WTC11 (cell line): ENCODE measurements around the gene ARHGAP35.

Source experiments
- ATF1 ChIP-seq: sonication (generic); formaldehyde crosslinking; IDR thresholded peaks from 2 replicates; pipeline ENCODE4 v1.8.1; 2023; ENCODE audit warnings: mild to moderate bottlenecking, moderate library complexity, missing genetic modification reagents
- EMX1 ChIP-seq: fragments of 250-450 bp; sonication (Bioruptor Pico); IDR thresholded peaks from 2 replicates; pipeline ENCODE4 v1.8.0; 2021; ENCODE audit warnings: mild to moderate bottlenecking
- IRF2 ChIP-seq: sonication (generic); formaldehyde crosslinking; IDR thresholded peaks from 2 replicates; pipeline ENCODE4 v1.8.0; 2022; ENCODE audit warnings: low read depth, missing genetic modification reagents, borderline replicate concordance
- JUN ChIP-seq: sonication (generic); formaldehyde crosslinking; IDR thresholded peaks from 2 replicates; pipeline ENCODE4 v1.8.0; 2023; ENCODE audit warnings: mild to moderate bottlenecking, missing genetic modification reagents
- NFYB ChIP-seq: sonication (generic); formaldehyde crosslinking; conservative IDR thresholded peaks from 2 replicates; pipeline ENCODE4 v1.8.0; 2022; ENCODE audit warnings: low read depth, missing genetic modification reagents
- TEAD4 ChIP-seq: sonication (generic); formaldehyde crosslinking; IDR thresholded peaks from 2 replicates; pipeline ENCODE4 v1.8.0; 2022; ENCODE audit warnings: mild to moderate bottlenecking, missing genetic modification reagents
- ZNF423 ChIP-seq: fragments of 250-450 bp; sonication (Bioruptor Pico); IDR thresholded peaks from 2 replicates; pipeline ENCODE4 v2.1.2; 2022; ENCODE audit warnings: mild to moderate bottlenecking, moderate library complexity
- TF ChIP-seq, protein P1 (sequence below): sonication (generic); formaldehyde crosslinking; IDR thresholded peaks from 2 replicates; pipeline ENCODE4 v1.8.0; 2022; ENCODE audit warnings: mild to moderate bottlenecking, missing genetic modification reagents
- TF ChIP-seq, protein P2 (sequence below): sonication (generic); formaldehyde crosslinking; IDR thresholded peaks from 2 replicates; pipeline ENCODE4 v1.8.1; 2023; ENCODE audit warnings: mild to moderate bottlenecking, missing genetic modification reagents, moderate library complexity
- TF ChIP-seq, protein P3 (sequence below): fragments of 200-600 bp; IDR thresholded peaks from 2 replicates; pipeline ENCODE4 v1.8.0; 2022; ENCODE audit warnings: antibody characterized with exemption
- TF ChIP-seq, protein P4 (sequence below): sonication (generic); formaldehyde crosslinking; IDR thresholded peaks from 2 replicates; pipeline ENCODE4 v1.8.0; 2023; ENCODE audit warnings: missing genetic modification reagents, mild to moderate bottlenecking, borderline replicate concordance
- TF ChIP-seq, protein P5 (sequence below): sonication (generic); formaldehyde crosslinking; IDR thresholded peaks from 2 replicates; pipeline ENCODE4 v1.8.1; 2022; ENCODE audit warnings: low read depth, missing genetic modification reagents, borderline replicate concordance
- TF ChIP-seq, protein P6 (sequence below): sonication (generic); formaldehyde crosslinking; IDR thresholded peaks from 2 replicates; pipeline ENCODE4 v1.8.0; 2022; ENCODE audit warnings: mild to moderate bottlenecking, missing genetic modification reagents
- TF ChIP-seq, protein P7 (sequence below): sonication (generic); formaldehyde crosslinking; IDR thresholded peaks from 2 replicates; pipeline ENCODE4 v1.8.1; 2023; ENCODE audit warnings: mild to moderate bottlenecking, missing genetic modification reagents, borderline replicate concordance

DNA sequence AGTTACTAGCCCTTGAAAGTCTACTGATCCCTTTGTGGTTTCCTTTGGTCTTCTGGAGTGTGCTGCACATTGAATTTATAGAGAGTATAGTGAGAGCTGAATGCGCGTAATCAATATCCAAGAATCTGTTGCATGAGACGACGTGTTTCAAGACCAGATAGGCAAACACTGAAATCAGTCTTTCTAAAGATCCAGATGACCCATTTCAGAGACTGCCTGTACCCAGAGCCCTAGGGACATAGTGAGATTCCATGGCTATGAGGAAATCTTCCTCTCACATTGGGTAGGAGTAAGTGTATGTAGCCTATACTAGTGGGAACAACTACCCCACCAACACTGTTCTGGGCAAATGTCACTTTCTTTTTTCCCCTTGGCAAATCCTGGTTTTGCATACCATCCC lies 48.6 kb downstream of the ARHGAP35 start:
- TF ChIP-seq, protein P1, sequence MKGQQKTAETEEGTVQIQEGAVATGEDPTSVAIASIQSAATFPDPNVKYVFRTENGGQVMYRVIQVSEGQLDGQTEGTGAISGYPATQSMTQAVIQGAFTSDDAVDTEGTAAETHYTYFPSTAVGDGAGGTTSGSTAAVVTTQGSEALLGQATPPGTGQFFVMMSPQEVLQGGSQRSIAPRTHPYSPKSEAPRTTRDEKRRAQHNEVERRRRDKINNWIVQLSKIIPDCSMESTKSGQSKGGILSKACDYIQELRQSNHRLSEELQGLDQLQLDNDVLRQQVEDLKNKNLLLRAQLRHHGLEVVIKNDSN (CRISPR knock-in tag), result no peak
- TF ChIP-seq, protein P2, sequence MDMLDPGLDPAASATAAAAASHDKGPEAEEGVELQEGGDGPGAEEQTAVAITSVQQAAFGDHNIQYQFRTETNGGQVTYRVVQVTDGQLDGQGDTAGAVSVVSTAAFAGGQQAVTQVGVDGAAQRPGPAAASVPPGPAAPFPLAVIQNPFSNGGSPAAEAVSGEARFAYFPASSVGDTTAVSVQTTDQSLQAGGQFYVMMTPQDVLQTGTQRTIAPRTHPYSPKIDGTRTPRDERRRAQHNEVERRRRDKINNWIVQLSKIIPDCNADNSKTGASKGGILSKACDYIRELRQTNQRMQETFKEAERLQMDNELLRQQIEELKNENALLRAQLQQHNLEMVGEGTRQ (CRISPR knock-in tag), result no peak
- no peak for TF ChIP-seq JUN (CRISPR knock-in tag)
- no peak for TF ChIP-seq IRF2 (CRISPR knock-in tag)
- TF ChIP-seq, protein P3, sequence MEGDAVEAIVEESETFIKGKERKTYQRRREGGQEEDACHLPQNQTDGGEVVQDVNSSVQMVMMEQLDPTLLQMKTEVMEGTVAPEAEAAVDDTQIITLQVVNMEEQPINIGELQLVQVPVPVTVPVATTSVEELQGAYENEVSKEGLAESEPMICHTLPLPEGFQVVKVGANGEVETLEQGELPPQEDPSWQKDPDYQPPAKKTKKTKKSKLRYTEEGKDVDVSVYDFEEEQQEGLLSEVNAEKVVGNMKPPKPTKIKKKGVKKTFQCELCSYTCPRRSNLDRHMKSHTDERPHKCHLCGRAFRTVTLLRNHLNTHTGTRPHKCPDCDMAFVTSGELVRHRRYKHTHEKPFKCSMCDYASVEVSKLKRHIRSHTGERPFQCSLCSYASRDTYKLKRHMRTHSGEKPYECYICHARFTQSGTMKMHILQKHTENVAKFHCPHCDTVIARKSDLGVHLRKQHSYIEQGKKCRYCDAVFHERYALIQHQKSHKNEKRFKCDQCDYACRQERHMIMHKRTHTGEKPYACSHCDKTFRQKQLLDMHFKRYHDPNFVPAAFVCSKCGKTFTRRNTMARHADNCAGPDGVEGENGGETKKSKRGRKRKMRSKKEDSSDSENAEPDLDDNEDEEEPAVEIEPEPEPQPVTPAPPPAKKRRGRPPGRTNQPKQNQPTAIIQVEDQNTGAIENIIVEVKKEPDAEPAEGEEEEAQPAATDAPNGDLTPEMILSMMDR, result no peak
- TF ChIP-seq EMX1 (CRISPR knock-in tag), result no peak
- TF ChIP-seq, protein P4, sequence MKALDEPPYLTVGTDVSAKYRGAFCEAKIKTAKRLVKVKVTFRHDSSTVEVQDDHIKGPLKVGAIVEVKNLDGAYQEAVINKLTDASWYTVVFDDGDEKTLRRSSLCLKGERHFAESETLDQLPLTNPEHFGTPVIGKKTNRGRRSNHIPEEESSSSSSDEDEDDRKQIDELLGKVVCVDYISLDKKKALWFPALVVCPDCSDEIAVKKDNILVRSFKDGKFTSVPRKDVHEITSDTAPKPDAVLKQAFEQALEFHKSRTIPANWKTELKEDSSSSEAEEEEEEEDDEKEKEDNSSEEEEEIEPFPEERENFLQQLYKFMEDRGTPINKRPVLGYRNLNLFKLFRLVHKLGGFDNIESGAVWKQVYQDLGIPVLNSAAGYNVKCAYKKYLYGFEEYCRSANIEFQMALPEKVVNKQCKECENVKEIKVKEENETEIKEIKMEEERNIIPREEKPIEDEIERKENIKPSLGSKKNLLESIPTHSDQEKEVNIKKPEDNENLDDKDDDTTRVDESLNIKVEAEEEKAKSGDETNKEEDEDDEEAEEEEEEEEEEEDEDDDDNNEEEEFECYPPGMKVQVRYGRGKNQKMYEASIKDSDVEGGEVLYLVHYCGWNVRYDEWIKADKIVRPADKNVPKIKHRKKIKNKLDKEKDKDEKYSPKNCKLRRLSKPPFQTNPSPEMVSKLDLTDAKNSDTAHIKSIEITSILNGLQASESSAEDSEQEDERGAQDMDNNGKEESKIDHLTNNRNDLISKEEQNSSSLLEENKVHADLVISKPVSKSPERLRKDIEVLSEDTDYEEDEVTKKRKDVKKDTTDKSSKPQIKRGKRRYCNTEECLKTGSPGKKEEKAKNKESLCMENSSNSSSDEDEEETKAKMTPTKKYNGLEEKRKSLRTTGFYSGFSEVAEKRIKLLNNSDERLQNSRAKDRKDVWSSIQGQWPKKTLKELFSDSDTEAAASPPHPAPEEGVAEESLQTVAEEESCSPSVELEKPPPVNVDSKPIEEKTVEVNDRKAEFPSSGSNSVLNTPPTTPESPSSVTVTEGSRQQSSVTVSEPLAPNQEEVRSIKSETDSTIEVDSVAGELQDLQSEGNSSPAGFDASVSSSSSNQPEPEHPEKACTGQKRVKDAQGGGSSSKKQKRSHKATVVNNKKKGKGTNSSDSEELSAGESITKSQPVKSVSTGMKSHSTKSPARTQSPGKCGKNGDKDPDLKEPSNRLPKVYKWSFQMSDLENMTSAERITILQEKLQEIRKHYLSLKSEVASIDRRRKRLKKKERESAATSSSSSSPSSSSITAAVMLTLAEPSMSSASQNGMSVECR (CRISPR knock-in tag), result no peak
- TF ChIP-seq TEAD4 (CRISPR knock-in tag), result no peak
- TF ChIP-seq, protein P5, sequence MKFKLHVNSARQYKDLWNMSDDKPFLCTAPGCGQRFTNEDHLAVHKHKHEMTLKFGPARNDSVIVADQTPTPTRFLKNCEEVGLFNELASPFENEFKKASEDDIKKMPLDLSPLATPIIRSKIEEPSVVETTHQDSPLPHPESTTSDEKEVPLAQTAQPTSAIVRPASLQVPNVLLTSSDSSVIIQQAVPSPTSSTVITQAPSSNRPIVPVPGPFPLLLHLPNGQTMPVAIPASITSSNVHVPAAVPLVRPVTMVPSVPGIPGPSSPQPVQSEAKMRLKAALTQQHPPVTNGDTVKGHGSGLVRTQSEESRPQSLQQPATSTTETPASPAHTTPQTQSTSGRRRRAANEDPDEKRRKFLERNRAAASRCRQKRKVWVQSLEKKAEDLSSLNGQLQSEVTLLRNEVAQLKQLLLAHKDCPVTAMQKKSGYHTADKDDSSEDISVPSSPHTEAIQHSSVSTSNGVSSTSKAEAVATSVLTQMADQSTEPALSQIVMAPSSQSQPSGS (CRISPR knock-in tag), result no peak
- TF ChIP-seq NFYB (CRISPR knock-in tag), result no peak
- no peak for TF ChIP-seq ZNF423
- TF ChIP-seq ATF1 (CRISPR knock-in tag), result no peak
- TF ChIP-seq, protein P6, sequence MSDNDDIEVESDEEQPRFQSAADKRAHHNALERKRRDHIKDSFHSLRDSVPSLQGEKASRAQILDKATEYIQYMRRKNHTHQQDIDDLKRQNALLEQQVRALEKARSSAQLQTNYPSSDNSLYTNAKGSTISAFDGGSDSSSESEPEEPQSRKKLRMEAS (CRISPR knock-in tag), result no peak
- TF ChIP-seq, protein P7, sequence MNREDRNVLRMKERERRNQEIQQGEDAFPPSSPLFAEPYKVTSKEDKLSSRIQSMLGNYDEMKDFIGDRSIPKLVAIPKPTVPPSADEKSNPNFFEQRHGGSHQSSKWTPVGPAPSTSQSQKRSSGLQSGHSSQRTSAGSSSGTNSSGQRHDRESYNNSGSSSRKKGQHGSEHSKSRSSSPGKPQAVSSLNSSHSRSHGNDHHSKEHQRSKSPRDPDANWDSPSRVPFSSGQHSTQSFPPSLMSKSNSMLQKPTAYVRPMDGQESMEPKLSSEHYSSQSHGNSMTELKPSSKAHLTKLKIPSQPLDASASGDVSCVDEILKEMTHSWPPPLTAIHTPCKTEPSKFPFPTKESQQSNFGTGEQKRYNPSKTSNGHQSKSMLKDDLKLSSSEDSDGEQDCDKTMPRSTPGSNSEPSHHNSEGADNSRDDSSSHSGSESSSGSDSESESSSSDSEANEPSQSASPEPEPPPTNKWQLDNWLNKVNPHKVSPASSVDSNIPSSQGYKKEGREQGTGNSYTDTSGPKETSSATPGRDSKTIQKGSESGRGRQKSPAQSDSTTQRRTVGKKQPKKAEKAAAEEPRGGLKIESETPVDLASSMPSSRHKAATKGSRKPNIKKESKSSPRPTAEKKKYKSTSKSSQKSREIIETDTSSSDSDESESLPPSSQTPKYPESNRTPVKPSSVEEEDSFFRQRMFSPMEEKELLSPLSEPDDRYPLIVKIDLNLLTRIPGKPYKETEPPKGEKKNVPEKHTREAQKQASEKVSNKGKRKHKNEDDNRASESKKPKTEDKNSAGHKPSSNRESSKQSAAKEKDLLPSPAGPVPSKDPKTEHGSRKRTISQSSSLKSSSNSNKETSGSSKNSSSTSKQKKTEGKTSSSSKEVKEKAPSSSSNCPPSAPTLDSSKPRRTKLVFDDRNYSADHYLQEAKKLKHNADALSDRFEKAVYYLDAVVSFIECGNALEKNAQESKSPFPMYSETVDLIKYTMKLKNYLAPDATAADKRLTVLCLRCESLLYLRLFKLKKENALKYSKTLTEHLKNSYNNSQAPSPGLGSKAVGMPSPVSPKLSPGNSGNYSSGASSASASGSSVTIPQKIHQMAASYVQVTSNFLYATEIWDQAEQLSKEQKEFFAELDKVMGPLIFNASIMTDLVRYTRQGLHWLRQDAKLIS (CRISPR knock-in tag), result no peak
